HFFc6 (cell line): Measurements from ENCODE around the gene DTX1. TPM values are rescaled to one million over a fixed set of nuclear protein-coding genes. Genes with fewer than 3 reads are reported as not detected.

Experiments used
- DNase-seq: peaks from one replicate; pipeline ENCODE4 v3.0.0-alpha.2; 2018
- H3K27ac Mint-ChIP-seq: 2 replicates; pipeline ENCODE4 v1.8.0; 2020; ENCODE audit warnings: mild to moderate bottlenecking, mixed read lengths
- H3K27me3 Mint-ChIP-seq: 2 replicates; pipeline ENCODE4 v1.8.0; 2021; ENCODE audit warnings: mild to moderate bottlenecking, moderate library complexity, mixed read lengths; ENCODE audit not compliant: insufficient read depth
- H3K36me3 Mint-ChIP-seq: 2 replicates; pipeline ENCODE4 v1.8.0; 2021; ENCODE audit warnings: low read depth, mixed read lengths
- H3K4me1 Mint-ChIP-seq: 2 replicates; pipeline ENCODE4 v1.8.0; 2020; ENCODE audit warnings: low read depth, mixed read lengths
- H3K4me3 Mint-ChIP-seq: 2 replicates; pipeline ENCODE4 v1.8.0; 2020; ENCODE audit warnings: mild to moderate bottlenecking, moderate library complexity, mixed read lengths
- H3K9me3 Mint-ChIP-seq: 2 replicates; pipeline ENCODE4 v1.8.0; 2020; ENCODE audit warnings: mild to moderate bottlenecking, mixed read lengths
- CTCF ChIP-seq: fragments of 200-600 bp; sonication (generic); IDR thresholded peaks from 2 replicates; pipeline ENCODE4 v1.5.0; 2021; ENCODE audit warnings: antibody characterized with exemption, mild to moderate bottlenecking
- total RNA-seq, 6 experiments: library from RNA; stranded (reverse); fragmentation: NEBNext Ultra II Directional; extraction: Animal tissue kit (Norgen Biotek cat#: 25700); gene quantifications; 2 replicates in 1 of 6; 3 replicates in 5 of 6; pipeline ENCODE4 v1.2.3, GENCODE V29; 2021

Gene DTX1
- total RNA-seq, 6 experiments from 2014 or later = not detected

GRCh38 chr12:113109872-113110599, 53.5 kb downstream of the DTX1 start:
- DNase-seq = no peak
- Mint-ChIP-seq H3K4me3 (no peak overlapping the region), H3K27me3 (peaks cover 43% of the 10 kb centered on the region), H3K4me1 (no peaks in the 10 kb centered on the region), H3K9me3 (no peaks in the 10 kb centered on the region), H3K27ac (no peak overlapping the region), H3K36me3 (no peaks in the 10 kb centered on the region)
- no peak for TF ChIP-seq CTCF

- no peak overlapping the region for H3K27ac Mint-ChIP-seq
- H3K4me3 Mint-ChIP-seq = no peak overlapping the region
- no peak for TF ChIP-seq CTCF
- DNase-seq = no peak
- H3K27me3 Mint-ChIP-seq = peaks cover 43% of the 10 kb centered on the region
- H3K4me1 Mint-ChIP-seq = no peaks in the 10 kb centered on the region
- no peaks in the 10 kb centered on the region for H3K36me3 Mint-ChIP-seq
- no peaks in the 10 kb centered on the region for H3K9me3 Mint-ChIP-seq
Measured at GRCh38 chr12:113111247-113111646, 54.7 kb downstream of the DTX1 start.

GRCh38 chr12:113112043-113112899, 55.7 kb downstream of the DTX1 start:
- H3K27ac Mint-ChIP-seq = no peak overlapping the region
- no peaks in the 10 kb centered on the region for H3K36me3 Mint-ChIP-seq

GRCh38 chr12:113113397-113113796, 56.9 kb downstream of the DTX1 start:
- no peak overlapping the region for H3K4me3 Mint-ChIP-seq
- no peaks in the 10 kb centered on the region for H3K4me1 Mint-ChIP-seq

More at GRCh38 chr12:113112043-113112899, 55.7 kb downstream of the DTX1 start:
- DNase-seq = no peak
- Mint-ChIP-seq H3K27me3 (peaks cover 37% of the 10 kb centered on the region), H3K4me1 (no peaks in the 10 kb centered on the region), H3K4me3 (no peak overlapping the region), H3K9me3 (no peaks in the 10 kb centered on the region)
- TF ChIP-seq CTCF = no peak

More at GRCh38 chr12:113113397-113113796, 56.9 kb downstream of the DTX1 start:
- Mint-ChIP-seq H3K36me3 (no peaks in the 10 kb centered on the region), H3K9me3 (no peaks in the 10 kb centered on the region), H3K27me3 (peaks cover 37% of the 10 kb centered on the region), H3K27ac (no peak overlapping the region)
- no peak for DNase-seq
- TF ChIP-seq CTCF = no peak
